C4-2B (cell line): ENCODE data around the gene PRR5L.

Experiments
- CTCF ChIP-seq: fragments of 450-650 bp; conservative IDR thresholded peaks from 2 replicates; pipeline ENCODE4 v1.5.1; 2017; ENCODE audit warnings: mild to moderate bottlenecking
- ZFX ChIP-seq: fragments of 450-650 bp; IDR thresholded peaks from 2 replicates; pipeline ENCODE4 v1.6.1; 2017

GRCh38 chr11:36499315-36499714 lies 203.2 kb downstream of the PRR5L start:
- TF ChIP-seq CTCF (no peak), ZFX (no peak)
